Measurements from ENCODE around the gene CELF6.

The CELF6 gene

DNA sequence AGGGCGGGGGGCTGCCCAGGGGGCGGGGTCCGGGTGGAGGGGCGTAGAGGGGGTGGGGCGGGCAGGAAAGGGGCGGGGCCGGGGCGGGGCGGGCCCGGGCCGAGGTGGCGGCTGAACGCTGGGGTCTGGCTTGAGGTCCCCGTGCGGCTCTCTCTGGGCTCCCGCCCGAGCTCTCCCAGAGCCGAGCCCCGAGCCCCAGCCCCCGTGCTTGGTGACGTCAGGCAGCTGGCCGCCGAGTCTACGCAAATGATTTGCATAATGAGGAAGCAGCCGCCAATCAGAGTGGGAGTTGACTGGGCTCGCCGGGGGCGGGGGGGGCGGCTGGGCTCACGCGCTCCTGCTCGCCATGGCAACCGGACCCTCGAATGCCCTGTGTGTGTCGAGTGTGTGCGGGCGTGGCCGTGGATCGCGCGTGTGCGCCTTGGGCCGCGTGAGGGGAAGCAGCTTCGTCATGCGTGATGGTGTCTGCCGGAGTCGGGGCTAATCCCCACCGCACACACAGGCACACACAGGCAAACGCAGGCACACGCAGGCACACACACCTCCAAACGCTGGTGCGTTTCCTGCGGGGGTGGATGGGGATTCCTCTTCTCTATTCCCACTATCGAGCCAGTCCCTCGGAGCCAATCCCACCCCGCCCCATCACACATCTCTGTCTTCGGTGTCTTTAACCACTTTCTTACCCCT is at the start of gene CELF6:
Gene CELF6 (minus strand): TSS at position 173 of the 687 bp plus-strand sequence. CDS start 283 bp downstream, outside the sequence.
- DNase-seq = peak; percentile 79

DNA sequence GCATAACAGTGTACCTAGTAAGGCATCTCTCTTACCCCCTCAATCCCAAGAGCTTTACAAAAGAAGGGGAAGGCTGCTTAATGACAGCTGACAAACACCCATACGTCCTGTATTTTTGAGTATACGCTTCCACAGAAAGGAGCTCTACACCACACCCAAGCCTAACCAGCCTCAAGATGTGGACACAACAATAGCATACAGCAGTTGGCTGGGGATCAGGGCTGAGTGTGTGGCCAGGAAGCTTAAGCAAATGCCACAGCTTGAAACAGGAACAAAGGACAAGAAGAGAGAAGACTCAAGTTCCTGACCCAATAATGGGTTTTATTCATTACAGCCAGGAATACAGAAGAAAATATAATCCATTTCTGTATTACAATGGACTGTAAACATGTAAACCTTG is 48.9 kb upstream of the CELF6 start:
- DNase-seq = no peak

DNA sequence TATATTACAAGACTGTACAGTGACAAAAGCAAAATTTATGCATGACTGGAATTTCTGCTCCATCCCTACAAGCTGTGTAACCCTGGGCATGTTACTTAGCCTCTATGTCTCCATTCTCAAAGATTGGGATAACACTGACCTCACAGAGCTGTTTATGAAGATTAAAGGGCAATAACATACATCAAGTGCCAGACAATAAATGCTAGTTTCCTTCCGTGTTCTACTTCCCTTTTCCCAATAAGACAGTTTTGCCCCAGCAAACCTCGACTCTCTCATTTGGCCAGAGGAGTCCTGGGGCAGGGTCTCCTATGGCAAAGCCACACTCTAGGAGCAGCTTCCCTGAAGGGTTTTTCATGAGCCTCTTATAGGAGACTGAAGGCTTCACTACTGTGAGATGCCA is 48.4 kb upstream of the CELF6 start:
- no peak for DNase-seq

DNA sequence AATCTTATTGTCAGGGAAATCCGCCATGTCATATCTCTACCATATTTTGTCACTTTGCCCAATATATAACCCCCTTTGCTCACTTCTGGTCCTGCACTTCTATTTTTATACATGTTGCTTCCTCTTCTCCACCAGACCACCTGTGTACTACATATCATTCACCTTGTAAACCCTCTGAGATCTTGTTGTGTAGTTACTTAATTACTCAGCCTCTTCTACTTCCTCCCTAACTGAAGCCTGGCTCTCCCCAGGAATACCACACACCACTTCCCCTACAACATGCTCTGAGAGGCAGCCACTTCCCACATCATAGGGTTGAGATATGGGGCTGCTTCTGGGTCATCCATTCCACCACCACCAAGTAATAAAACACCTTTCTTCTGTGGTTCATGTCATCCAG is 45.9 kb upstream of the CELF6 start:
- DNase-seq = no peak

DNA sequence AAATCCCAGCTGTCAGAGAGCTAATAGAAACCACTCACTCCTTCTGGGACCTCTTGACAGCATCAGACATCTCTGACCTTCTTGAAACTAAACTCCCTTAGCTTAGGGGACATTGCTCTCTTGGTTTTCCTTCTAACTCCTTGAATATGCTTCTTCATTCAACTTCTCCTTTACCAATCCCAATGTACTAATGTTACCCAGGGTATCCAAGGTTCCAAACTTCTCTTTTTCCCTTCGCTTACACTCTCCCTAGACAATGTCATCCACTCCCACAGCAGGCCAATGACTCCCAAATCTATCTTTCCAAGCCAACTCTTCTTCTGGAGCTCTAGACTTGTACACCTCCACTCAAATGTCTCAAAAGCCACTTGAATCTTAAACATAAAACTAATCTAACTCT is 41.2 kb upstream of the CELF6 start:
- DNase-seq = no peak

DNA sequence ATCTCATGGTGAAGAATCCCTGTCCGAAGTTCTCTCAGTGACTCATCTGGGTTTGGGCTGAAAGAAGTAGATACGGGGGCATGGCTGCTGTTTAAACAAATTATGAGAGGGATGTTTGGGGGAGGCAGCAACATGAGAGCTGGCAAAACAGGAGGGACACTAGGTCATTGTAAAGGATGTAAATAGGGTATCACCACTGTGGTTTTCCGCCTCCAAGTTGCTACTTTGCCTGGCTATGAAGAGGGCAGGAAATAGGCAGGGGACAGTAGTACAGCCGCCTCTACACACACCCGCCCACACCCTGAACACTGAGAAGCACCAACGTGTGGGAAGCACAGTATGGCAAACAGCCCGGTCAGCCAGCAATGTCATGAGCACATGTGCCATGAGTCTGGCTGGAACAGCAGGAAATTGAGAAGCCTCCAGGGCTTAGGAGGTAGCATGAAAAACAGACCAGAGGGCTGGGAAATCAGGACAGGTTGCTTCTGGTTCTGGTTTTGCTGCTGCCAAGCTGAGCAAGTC is 38.8 kb upstream of the CELF6 start:
- no peak for DNase-seq

DNA sequence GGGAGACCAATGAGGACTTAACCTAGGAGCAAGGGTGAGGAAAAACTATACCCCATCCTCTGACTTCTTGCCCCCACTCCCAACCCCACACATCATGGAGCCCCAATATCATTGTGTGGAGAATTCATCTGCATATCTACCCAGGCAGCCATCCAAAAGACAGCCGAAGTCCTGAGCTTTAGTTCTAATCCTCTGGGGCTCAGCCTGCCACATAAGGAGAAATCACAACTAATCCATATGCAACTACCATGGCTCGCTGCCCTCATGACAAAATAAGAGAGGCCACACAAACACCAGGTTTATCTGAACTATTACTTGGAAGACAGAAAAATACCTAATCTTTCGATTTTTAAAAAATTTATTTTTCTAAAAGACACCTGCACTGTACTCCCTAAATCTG is 38.2 kb upstream of the CELF6 start:
- DNase-seq = no peak

DNA sequence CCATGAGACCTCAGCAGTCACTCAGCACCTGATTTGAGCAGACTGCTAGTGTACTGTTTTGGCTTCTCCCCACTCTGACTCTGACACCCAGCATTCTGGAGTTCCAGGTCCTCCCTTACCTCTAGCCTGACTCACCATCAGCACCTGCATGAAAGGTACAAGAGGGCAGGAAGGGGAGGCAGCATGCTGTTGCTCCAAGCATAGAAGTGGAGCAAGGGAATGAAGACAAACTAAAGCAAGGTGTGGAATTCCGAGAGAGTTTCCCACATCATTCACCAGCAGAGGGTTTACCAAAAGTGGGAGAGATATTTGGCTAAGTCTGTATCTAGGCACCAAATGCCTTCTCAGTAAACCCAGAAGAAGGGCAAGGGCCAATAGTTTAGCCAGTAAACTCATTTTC is 34.5 kb upstream of the CELF6 start:
- no peak for DNase-seq

DNA sequence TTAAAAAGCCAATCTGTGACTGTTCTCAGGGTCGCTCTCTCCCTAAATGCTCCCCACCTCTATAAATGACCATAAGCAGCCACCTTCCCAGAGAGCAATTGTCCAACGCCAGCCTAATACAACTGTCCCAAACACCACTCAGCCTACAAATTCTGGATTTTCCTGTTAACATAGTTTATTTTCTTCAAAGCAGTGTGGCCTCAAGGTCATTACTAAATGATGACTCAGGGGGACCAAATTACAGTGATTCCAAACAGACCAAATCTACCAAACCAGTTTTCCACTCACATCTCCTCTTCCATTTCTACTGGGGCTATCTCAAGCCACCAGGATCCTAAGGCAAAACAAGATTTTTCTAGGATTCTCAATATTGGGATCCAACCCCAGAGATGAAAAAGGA is 33.3 kb upstream of the CELF6 start:
- DNase-seq = no peak

DNA sequence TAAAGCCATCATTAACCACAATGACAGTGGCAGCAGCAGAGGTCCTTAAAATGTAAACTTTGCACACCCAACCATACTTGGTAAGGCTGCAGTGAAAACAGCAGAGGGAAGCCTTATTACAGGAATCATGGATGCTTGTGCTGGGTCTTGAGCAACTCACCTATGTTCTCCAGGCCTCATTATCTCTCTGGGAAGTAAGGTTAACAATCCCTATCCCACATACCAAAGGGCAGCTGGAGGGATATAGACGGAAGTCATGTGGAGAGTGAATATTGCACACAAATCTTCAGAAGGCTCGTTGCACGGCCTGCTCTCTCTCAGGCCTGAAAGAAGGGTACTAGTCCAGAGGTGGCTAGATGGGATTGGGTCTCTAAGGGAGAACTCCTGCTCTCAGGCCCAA is 25.8 kb upstream of the CELF6 start:
- no peak for DNase-seq

DNA sequence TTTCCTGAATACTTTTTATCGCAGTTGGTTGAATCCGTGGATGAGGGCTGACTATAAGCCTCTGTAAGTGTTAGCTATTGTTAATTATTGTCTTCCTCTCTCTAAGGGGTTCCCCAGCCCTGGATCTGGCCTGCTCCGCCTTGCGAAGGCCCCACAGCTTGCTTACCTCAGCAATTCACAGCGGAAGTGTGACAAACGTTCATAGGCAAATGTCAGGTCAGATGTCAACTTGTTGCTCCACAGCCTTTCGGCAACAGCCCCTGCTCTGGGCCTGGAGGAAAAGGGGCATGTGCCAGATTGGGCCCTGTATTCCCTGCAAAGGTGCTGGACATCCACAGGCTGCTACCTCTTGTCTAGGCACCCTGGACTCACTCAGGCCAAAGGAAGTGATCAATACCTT is 25.3 kb upstream of the CELF6 start:
- no peak for DNase-seq

DNA sequence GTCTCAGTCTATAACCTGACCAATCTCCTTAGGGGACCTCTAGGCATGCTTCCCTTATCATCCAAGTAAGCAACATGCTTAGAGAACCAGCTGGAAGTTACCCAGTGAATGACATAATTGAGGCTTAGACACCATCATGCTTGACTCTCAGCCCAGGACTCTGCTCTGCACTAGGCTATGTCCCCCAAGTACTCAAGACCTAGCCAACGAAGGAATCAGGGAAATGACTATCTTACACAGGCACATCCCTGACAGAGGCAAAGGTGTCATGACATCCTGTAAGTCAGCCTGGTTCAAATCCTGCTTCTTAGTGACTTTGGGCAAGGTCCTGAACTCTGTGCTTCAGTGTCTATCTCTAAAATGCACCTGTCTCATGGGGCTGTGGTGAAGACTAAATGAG is 24.6 kb upstream of the CELF6 start:
- DNase-seq = no peak

DNA sequence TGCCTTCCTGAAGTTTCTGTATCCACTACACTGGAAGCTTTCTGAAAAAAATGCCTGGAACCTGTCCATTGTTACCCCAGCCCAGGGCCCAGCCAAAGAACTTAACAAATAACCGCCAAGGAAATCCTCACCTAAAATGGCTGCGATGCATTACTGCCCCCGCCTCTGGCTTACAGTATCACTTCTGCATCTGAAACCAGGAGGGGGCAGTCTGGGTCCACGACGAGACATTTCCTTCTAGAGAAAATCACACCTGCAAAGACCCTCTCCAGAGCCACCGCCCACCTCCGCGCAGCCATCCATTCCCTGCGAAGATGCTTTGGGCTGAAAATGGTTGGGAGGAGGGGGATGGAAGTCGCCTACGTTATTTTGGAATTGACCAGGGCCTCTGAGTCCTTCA is 22.4 kb upstream of the CELF6 start:
- no peak for DNase-seq

DNA sequence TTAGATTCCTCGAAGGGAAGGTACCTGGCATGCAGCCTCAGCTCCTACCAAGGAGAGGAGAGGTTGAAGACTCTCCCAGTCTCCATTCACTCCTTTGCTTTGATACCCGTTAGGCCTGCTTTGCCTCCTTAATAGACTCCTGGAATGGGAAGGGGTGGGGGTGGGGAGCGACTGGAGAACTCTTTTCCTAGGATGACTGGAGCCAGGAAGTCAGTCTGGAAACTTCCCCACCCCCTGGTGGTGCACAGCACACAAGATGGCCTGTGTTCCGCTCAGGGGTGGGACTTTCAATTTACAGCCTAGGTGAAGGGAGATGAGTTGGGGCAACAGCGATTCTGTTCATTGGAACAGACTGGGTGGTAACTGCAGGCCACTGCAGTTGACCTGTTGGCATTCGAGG is 21.4 kb upstream of the CELF6 start:
- peak; percentile 2 for DNase-seq

DNA sequence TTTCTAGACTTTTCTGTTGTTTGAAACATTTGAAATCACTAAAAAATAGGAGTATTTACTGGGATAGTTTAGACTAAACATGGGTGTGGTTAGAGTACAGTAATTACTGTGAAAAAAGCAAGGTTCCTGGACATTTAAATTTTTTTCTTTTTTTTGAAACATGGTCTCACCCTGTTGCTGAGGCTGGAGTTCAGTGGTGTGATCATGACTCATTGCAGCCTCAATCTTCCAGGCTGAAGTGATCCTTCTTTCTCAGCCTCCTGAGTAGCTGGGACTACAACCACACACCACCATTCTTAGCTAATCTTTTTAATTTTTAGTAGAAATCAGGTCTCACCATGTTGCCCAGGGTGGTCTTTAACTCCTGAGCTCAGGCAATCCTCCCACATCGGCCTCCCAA is 20.4 kb upstream of the CELF6 start:
- DNase-seq = no peak

DNA sequence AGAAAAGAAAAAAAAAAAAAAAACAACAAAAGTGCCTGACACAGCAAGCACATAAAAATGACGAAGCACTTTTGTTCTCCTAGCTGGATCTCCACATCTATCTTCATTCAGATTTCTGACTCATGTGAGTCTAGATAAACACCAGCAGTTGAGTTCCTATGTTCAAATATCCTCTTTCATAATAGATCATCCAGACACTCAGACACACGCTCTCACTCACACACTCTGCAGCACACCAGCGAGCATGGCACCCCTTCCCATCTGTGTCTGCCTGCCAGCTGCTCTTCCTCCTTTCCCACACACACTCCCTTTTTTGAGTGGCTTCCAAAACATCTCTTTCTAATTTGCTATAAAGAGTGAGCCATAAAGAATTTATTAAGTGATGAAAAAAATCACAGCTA is 19.8 kb upstream of the CELF6 start:
- DNase-seq = peak; percentile 19

DNA sequence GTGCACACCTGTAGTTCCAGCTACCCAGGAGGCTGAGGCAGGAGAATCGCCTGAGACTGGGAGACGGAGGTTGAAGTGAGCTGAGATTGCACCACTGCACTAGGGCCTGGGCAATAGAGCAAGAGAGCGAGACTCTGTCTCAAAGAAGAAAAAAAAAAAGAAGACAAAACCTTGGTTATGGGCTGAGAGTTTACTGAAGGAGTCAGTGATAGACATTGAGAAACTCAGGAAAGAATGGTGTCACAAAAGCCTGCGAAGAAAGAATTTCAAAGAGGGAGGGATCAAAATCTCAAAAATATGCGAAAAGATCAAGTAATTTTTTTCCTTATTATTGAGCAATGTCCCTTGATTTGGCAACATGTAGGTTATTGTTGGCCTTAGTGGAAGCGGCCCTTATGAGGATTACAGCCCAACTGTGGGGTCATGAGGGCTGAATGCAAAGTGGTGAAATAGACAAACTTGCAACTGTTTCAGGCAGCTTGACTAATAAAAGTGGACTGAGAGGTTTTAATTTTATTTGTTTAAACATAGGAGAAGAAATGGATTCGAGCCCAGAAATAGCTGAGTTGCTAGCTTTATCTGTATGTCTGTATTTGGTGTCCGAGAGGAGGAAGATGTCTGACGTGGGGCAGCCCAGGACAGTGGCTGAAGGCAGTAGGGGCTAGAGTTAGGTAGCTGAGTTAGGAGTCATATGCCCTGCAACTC is 18.8 kb upstream of the CELF6 start:
- DNase-seq = no peak

DNA sequence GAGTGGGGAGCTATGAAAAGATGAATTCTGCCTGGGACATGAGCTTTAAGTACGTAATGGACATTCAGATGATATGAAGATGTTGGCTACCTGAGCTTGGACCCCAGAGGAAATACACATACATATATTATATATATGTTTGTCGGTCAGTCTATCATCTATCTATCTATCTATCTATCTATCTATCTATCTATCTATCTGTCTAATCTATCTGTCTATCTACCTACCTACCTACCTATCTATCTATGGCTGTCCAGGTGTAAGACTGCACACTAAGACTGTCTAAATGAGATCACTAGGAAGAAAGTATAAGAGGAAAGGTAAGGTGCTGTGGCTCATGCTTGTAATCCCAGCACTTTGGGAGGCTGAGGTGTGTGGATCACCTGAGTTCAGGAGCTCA is 18.2 kb upstream of the CELF6 start:
- DNase-seq = no peak

DNA sequence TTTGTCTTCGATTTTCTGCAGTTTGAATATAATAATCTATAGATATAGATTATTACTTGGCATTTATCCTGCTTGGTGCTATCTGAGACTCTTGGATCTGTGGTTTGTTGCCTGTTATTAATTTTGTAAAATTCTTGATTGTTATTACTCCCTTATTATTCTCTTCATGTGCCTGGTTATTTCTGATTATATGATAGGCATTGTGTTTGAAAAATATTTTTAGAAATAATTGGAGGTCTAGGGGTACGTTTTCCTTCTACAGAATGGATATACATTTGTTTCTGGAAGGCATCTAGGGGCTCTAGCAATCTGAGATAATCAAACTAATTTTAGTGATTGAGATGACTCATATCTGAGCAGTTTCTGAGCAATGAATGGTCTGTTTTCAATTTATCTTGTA is 14.9 kb upstream of the CELF6 start:
- no peak for DNase-seq

DNA sequence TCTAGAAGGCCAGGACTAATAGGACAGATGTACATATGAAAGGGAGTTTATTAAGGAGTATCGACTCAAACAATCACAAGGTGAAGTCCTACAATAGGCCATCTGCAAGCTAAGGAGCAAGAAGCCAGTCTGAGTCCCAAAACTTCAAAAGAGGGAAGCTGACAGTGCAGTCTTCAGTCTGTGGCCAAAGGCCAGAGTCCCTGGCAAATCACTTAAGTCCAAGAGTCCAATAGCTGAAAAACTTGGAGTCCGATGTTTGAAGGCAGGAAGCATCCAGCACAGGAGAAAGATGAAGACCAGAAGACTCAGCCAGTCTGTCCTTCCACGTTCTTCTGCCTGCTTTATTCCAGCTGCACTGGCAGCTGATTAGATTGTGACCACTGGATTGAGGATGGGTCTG is 11.1 kb upstream of the CELF6 start:
- DNase-seq = no peak

DNA sequence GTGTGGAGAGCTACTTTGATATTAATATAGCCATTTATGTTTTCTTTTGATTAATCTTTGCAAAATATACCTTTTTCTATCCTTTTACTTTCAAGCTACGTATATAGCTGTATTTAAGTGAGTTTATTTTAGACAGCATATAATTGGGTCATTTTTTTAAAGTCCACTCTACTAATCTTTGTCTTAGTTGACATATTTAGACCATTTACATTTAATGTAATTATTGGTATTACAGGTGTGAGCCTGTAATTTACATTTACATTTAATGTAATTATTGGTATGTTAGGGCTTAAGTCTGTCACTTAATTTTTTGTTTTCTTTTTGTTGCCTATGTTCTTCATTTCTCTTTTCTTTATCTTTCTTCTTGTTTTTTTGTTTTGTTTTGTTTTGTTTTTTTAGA is 3.8 kb upstream of the CELF6 start:
- DNase-seq = no peak

DNA sequence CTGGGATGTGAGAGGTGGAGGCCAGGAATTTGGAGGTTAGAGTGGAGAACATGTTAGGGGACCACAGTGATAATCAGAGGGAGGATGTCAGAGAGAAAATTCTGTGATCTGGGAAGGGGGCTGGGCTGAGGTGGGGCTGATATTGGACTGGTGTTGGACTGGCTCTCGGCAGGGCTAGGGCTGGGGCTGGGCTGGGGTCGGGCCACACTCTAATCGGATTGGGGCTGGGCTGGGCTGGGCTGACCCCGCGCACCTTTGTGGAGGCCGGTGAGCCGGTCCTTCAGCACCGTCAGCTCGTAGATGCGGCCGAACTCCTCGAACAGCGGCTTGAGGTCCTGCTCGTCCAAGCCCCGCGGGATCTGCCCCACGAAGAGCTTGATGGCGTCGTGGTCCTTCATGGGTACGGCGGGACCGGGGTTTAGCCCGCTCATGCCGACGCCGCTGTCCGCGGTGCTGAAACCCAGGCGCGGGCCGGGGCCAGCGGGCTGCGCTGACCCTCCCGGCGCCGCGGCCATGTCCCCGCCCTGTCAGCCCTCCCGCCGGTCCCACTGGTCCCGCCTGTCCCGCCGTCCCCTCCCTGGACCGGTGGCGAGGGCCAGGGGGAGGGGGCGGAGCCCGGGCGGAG is 485 bp downstream of the CELF6 start:
- DNase-seq = peak; percentile 37

DNA sequence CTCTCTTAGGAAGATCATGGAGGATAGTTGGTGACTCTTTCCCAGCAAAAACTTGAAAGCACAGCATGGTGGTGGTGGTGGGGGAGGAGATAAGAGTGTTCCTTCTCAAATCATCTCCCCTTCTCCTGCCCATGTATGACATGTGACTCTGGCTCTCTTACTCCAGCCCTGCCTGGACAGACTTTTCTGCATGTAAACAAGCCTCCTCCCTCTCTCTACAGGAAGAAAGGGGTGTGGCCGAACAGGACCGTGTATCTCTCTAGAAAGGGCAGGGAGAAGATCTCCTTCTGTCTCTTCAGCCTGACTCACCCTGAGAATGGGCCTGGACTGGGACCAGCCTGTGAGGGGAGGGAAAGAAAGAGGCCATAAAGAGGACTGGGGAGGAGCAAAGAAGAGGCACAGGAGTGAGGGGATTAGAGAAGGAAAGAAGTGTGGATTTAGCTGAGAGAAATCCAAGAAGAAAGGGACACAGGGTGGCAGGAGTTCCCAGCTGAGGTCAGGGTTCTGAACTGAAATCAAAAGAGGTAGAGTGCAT is 1.5 kb downstream of the CELF6 start:
- peak; percentile 35 for DNase-seq

Data from NCI-H510A treated with DMSO at 0.1 percent for 48 hours (cell line).